ENCODE results near the gene ASCL4. TPM values are rescaled to one million over a fixed set of nuclear protein-coding genes. Genes with fewer than 3 reads are reported as not detected.

Gene ASCL4
- total RNA-seq, 1 experiment from 2014 or later, result not detected

GRCh38 chr12:107732365-107732764 is 42.1 kb upstream of the ASCL4 start:
- Mint-ChIP-seq H3K27me3 (ENCODE audit: unreplicated experiment) (no peaks in the 10 kb centered on the region), H3K4me1 (ENCODE audit: low read depth, unreplicated experiment) (no peaks in the 10 kb centered on the region), H3K4me3 (ENCODE audit: low read depth, unreplicated experiment) (no peak overlapping the region), H3K9me3 (ENCODE audit: low read depth, unreplicated experiment) (no peaks in the 10 kb centered on the region), H3K36me3 (ENCODE audit: insufficient read depth, unreplicated experiment) (peaks cover 33% of the 10 kb centered on the region), H3K27ac (ENCODE audit: unreplicated experiment) (no peak overlapping the region)
- CTCF ChIA-PET, result no interaction called here
- intact Hi-C loops (cut with micrococcal nuclease; ENCODE audit: unreplicated experiment), result no loop called here
- no peak for DNase-seq
- TF ChIP-seq CTCF (IDR thresholded peaks at IDR 0.05; ENCODE audit: unreplicated experiment), result no peak
- no TSS peak for BruUV-seq (replicated peaks)

GRCh38 chr12:107734139-107734538 is 40.4 kb upstream of the ASCL4 start:
- no peaks in the 10 kb centered on the region for H3K27me3 Mint-ChIP-seq (ENCODE audit: unreplicated experiment)
- intact Hi-C loops (cut with micrococcal nuclease; ENCODE audit: unreplicated experiment), result no loop called here
- no TSS peak for BruUV-seq (replicated peaks)
- H3K4me3 Mint-ChIP-seq (ENCODE audit: low read depth, unreplicated experiment), result no peak overlapping the region
- TF ChIP-seq CTCF (IDR thresholded peaks at IDR 0.05; ENCODE audit: unreplicated experiment), result no peak
- peaks cover 43% of the 10 kb centered on the region for H3K36me3 Mint-ChIP-seq (ENCODE audit: insufficient read depth, unreplicated experiment)
- H3K9me3 Mint-ChIP-seq (ENCODE audit: low read depth, unreplicated experiment), result no peaks in the 10 kb centered on the region
- no peak overlapping the region for H3K27ac Mint-ChIP-seq (ENCODE audit: unreplicated experiment)
- CTCF ChIA-PET, result no interaction called here
- DNase-seq, result no peak
- H3K4me1 Mint-ChIP-seq (ENCODE audit: low read depth, unreplicated experiment), result no peaks in the 10 kb centered on the region

- H3K4me3 Mint-ChIP-seq (ENCODE audit: low read depth, unreplicated experiment), result no peak overlapping the region
- H3K9me3 Mint-ChIP-seq (ENCODE audit: low read depth, unreplicated experiment), result no peaks in the 10 kb centered on the region
- peaks cover 49% of the 10 kb centered on the region for H3K36me3 Mint-ChIP-seq (ENCODE audit: insufficient read depth, unreplicated experiment)
- no peaks in the 10 kb centered on the region for H3K4me1 Mint-ChIP-seq (ENCODE audit: low read depth, unreplicated experiment)
- H3K27ac Mint-ChIP-seq (ENCODE audit: unreplicated experiment), result no peak overlapping the region
- DNase-seq, result no peak
- TF ChIP-seq CTCF (IDR thresholded peaks at IDR 0.05; ENCODE audit: unreplicated experiment), result no peak
- BruUV-seq (replicated peaks), result no TSS peak
- CTCF ChIA-PET, result no interaction called here
- no peaks in the 10 kb centered on the region for H3K27me3 Mint-ChIP-seq (ENCODE audit: unreplicated experiment)
- intact Hi-C loops (cut with micrococcal nuclease; ENCODE audit: unreplicated experiment), result no loop called here
These were observed 38.7 kb upstream of the ASCL4 start for GRCh38 chr12:107735763-107736162.

GRCh38 chr12:107736914-107737313 is 37.6 kb upstream of the ASCL4 start:
- intact Hi-C loops (cut with micrococcal nuclease; ENCODE audit: unreplicated experiment), result no loop called here
- Mint-ChIP-seq H3K4me1 (ENCODE audit: low read depth, unreplicated experiment) (no peaks in the 10 kb centered on the region), H3K9me3 (ENCODE audit: low read depth, unreplicated experiment) (no peaks in the 10 kb centered on the region), H3K36me3 (ENCODE audit: insufficient read depth, unreplicated experiment) (peaks cover 55% of the 10 kb centered on the region), H3K27me3 (ENCODE audit: unreplicated experiment) (no peaks in the 10 kb centered on the region), H3K4me3 (ENCODE audit: low read depth, unreplicated experiment) (no peak overlapping the region), H3K27ac (ENCODE audit: unreplicated experiment) (no peak overlapping the region)
- TF ChIP-seq CTCF (IDR thresholded peaks at IDR 0.05; ENCODE audit: unreplicated experiment), result no peak
- no TSS peak for BruUV-seq (replicated peaks)
- CTCF ChIA-PET, result interaction anchor here (0.5 kb wide), 1 partner anchor 111 kb away, joined by 5 read pairs; no protein-coding TSS in a partner anchor
- DNase-seq, result no peak

Measured in Calu3 (cell line).